ENCODE results near the gene COA7. TPM values are rescaled to one million over a fixed set of nuclear protein-coding genes. Genes with fewer than 3 reads are reported as not detected.
A peak's percentile ranks its signal among the peaks of the same experiment; 100 is the strongest.

COA7 gene
- total and polyA plus RNA-seq, 10 of the 15 experiments (the other 5 are each of a cell fraction or from before 2014, with no cell fraction given), result 7.5 to 20.2 (median 15.4) TPM

DNA sequence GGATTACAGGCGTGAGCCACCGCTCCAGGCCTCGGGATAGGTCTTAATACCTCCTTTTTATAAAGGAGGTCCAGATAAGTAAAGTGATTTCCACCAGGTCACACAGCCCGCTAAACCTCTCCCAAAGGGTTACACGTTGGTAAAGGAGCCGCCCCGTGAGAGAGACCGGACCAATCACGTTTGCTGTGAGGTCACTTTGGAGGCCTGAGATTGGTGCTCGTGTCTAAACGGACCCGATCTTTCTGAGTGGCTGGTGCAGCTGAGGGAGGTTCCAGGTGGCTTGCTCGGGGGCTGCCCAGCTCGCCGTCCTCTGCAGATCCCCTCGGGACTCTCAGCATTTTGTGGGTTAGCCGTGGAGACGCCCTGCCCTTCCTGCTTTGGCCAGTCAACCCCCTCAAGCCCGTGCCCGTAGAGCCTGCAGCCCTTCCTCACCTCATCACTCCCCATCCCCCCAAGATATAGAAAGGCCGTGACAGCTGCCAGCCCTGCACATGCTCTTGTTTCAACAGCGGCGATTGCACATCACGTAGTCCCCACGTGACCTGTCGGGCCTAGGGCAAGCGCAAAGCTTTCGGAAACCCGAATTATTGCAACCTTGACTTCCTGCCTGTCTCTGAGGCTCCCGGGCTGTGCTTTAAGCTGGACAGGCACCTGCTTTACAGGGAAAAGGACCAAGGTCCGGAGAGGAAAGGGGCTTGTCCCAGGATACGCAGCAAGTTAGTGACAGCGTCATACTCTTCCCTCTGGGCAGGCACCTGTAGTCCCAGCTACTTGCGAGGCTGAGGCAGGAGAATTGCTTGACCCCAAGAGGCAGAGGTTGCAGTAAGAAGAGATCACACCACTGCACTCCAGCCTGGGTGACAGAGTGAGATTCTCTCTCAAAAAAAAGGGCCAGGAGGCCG lies 5.0 kb upstream of the COA7 start (continued):
- TF ChIP-seq JUND (IDR thresholded peaks at IDR 0.05; ENCODE audit: low read depth, low read length) (no peak), ZNF274 (IDR thresholded peaks at IDR 0.05; ENCODE audit: insufficient read depth, insufficient read length) (no peak), HDAC6 (IDR thresholded peaks at IDR 0.05; ENCODE audit: unreplicated experiment) (no peak), EP300 (IDR thresholded peaks at IDR 0.05; ENCODE audit: borderline replicate concordance in 1 of 2, control insufficient read depth in 1 of 2, low read depth in 2 of 2, low read length in 2 of 2) (no peak), ZZZ3 (IDR thresholded peaks at IDR 0.05; ENCODE audit: control insufficient read depth, insufficient read length, low read depth) (no peak), ATF7 (IDR thresholded peaks at IDR 0.05; ENCODE audit: low read depth) (peak; percentile 99), ELK1 (IDR thresholded peaks at IDR 0.05; ENCODE audit: low read depth, low read length) (no peak), NFXL1 (IDR thresholded peaks at IDR 0.05; ENCODE audit: borderline replicate concordance) (peak; percentile 54; the same call in 1 of the 2 replicates), SREBF2 (IDR thresholded peaks at IDR 0.05; ENCODE audit: low read length) (no peak), KAT2A (conservative IDR thresholded peaks at IDR 0.05; ENCODE audit: control insufficient read depth, low read depth, low read length) (no peak), JUNB (IDR thresholded peaks at IDR 0.05) (no peak), USF2 (IDR thresholded peaks at IDR 0.05; ENCODE audit: borderline replicate concordance, low read depth, low read length) (peak; percentile 80), IKZF2 (IDR thresholded peaks at IDR 0.05) (peak in 1 of 2 experiments; percentile 43; a peak in 1 of 4 replicates), HSF1 (IDR thresholded peaks at IDR 0.05; ENCODE audit: low read depth, low read length) (no peak), CHD1 (IDR thresholded peaks at IDR 0.05; ENCODE audit: low read depth, low read length) (no peak), POLR2AphosphoS5 (IDR thresholded peaks at IDR 0.05; ENCODE audit: low read length) (peak; percentile 59), SMARCA5 (IDR thresholded peaks at IDR 0.05) (peak; percentile 71), IRF5 (IDR thresholded peaks at IDR 0.05; ENCODE audit: borderline replicate concordance) (no peak), NBN (IDR thresholded peaks at IDR 0.05) (peak; percentile 86), SMAD5 (IDR thresholded peaks at IDR 0.05; ENCODE audit: low read depth) (no peak)
- TF ChIP-seq, protein P1, sequence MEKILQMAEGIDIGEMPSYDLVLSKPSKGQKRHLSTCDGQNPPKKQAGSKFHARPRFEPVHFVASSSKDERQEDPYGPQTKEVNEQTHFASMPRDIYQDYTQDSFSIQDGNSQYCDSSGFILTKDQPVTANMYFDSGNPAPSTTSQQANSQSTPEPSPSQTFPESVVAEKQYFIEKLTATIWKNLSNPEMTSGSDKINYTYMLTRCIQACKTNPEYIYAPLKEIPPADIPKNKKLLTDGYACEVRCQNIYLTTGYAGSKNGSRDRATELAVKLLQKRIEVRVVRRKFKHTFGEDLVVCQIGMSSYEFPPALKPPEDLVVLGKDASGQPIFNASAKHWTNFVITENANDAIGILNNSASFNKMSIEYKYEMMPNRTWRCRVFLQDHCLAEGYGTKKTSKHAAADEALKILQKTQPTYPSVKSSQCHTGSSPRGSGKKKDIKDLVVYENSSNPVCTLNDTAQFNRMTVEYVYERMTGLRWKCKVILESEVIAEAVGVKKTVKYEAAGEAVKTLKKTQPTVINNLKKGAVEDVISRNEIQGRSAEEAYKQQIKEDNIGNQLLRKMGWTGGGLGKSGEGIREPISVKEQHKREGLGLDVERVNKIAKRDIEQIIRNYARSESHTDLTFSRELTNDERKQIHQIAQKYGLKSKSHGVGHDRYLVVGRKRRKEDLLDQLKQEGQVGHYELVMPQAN (conservative IDR thresholded peaks at IDR 0.05), result no peak
